SK-N-SH treated with all-trans-retinoic acid at 6 μM for 48 hours (cell line): ENCODE measurements around the gene HS6ST2.
A peak's percentile ranks its signal among the peaks of the same experiment; 100 is the strongest.

Experiments
- ATAC-seq: fragments of 200-7000 bp; cut with Tn5 transposase; 3 replicates; pipeline ENCODE4 v1.9.1; 2020; ENCODE audit warnings: mild to moderate bottlenecking, moderate library complexity
- ARNTL ChIP-seq: fragments of 450-650 bp; formaldehyde crosslinking; IDR thresholded peaks from 2 replicates; pipeline ENCODE4 v1.5.0; 2020; ENCODE audit warnings: low read depth, mild to moderate bottlenecking, moderate library complexity, borderline replicate concordance
- BACH2 ChIP-seq: fragments of 250-450 bp; sonication (Bioruptor Pico); IDR thresholded peaks from 2 replicates; pipeline ENCODE4 v1.9.0; 2021; ENCODE audit warnings: mild to moderate bottlenecking, borderline replicate concordance
- CREB5 ChIP-seq: fragments of 250-450 bp; sonication (Bioruptor Pico); IDR thresholded peaks from 2 replicates; pipeline ENCODE4 v1.5.1; 2020; ENCODE audit warnings: low read depth, mild to moderate bottlenecking, moderate library complexity
- CSDC2 ChIP-seq: fragments of 250-450 bp; sonication (Bioruptor Pico); IDR thresholded peaks from 2 replicates; pipeline ENCODE4 v1.5.0; 2020; ENCODE audit warnings: mild to moderate bottlenecking, moderate library complexity
- CSRNP3 ChIP-seq: fragments of 250-450 bp; sonication (Bioruptor Pico); IDR thresholded peaks from 2 replicates; pipeline ENCODE4 v1.5.1; 2021; ENCODE audit warnings: mild to moderate bottlenecking, moderate library complexity
- ESRRG ChIP-seq: fragments of 250-450 bp; sonication (Bioruptor Pico); IDR thresholded peaks from 2 replicates; pipeline ENCODE4 v1.6.1; 2021; ENCODE audit warnings: mild to moderate bottlenecking
- GLIS3 ChIP-seq: fragments of 250-450 bp; sonication (Bioruptor Pico); IDR thresholded peaks from 2 replicates; pipeline ENCODE4 v1.5.0; 2020; ENCODE audit warnings: mild to moderate bottlenecking, moderate library complexity
- ISL1 ChIP-seq: fragments of 250-450 bp; sonication (Bioruptor Pico); IDR thresholded peaks from 2 replicates; pipeline ENCODE4 v2.1.2; 2022; ENCODE audit warnings: mild to moderate bottlenecking, moderate library complexity
- OSR1 ChIP-seq: fragments of 250-450 bp; sonication (Bioruptor Pico); IDR thresholded peaks from 2 replicates; pipeline ENCODE4 v1.8.0; 2022; ENCODE audit warnings: moderate library complexity, mild to moderate bottlenecking, inconsistent platforms
- PATZ1 ChIP-seq: fragments of 250-450 bp; sonication (Bioruptor Pico); IDR thresholded peaks from 2 replicates; pipeline ENCODE4 v1.8.0; 2020; ENCODE audit warnings: mild to moderate bottlenecking, moderate library complexity, borderline replicate concordance
- POU6F1 ChIP-seq: fragments of 250-450 bp; sonication (Bioruptor Pico); IDR thresholded peaks from 2 replicates; pipeline ENCODE4 v1.8.0; 2021; ENCODE audit warnings: low read depth, mild to moderate bottlenecking, moderate library complexity, borderline replicate concordance
- PPARA ChIP-seq: fragments of 250-450 bp; sonication (Bioruptor Pico); IDR thresholded peaks from 2 replicates; pipeline ENCODE4 v1.5.0; 2020; ENCODE audit warnings: mild to moderate bottlenecking, borderline replicate concordance
- RARB ChIP-seq: fragments of 250-450 bp; sonication (Bioruptor Pico); IDR thresholded peaks from 2 replicates; pipeline ENCODE4 v1.8.0; 2021; ENCODE audit warnings: mild to moderate bottlenecking, moderate library complexity
- SNAI2 ChIP-seq: fragments of 250-450 bp; sonication (Bioruptor Pico); IDR thresholded peaks from 2 replicates; pipeline ENCODE4 v1.5.0; 2020; ENCODE audit warnings: mild to moderate bottlenecking, moderate library complexity
- TCF4 ChIP-seq: fragments of 250-450 bp; sonication (Bioruptor Pico); IDR thresholded peaks from 2 replicates; pipeline ENCODE4 v1.8.0; 2021; ENCODE audit warnings: mild to moderate bottlenecking, moderate library complexity, borderline replicate concordance
- TOX ChIP-seq: fragments of 250-450 bp; sonication (Bioruptor Pico); IDR thresholded peaks from 2 replicates; pipeline ENCODE4 v1.8.0; 2021; ENCODE audit warnings: mild to moderate bottlenecking, moderate library complexity, borderline replicate concordance
- TSHZ2 ChIP-seq: fragments of 250-450 bp; sonication (Bioruptor Pico); IDR thresholded peaks from 2 replicates; pipeline ENCODE4 v1.5.0; 2020; ENCODE audit warnings: mild to moderate bottlenecking, moderate library complexity
- ZC3H10 ChIP-seq: fragments of 250-450 bp; sonication (Bioruptor Pico); IDR thresholded peaks from 2 replicates; pipeline ENCODE4 v1.5.1; 2021; ENCODE audit warnings: mild to moderate bottlenecking, moderate library complexity
- ZFP3 ChIP-seq: fragments of 250-450 bp; sonication (Bioruptor Pico); IDR thresholded peaks from 2 replicates; pipeline ENCODE4 v1.5.0; 2020; ENCODE audit warnings: mild to moderate bottlenecking, moderate library complexity
- ZFP30 ChIP-seq: fragments of 450-650 bp; formaldehyde crosslinking; IDR thresholded peaks from 2 replicates; pipeline ENCODE4 v1.5.0; 2022; ENCODE audit warnings: mild to moderate bottlenecking, moderate library complexity
- ZNF565 ChIP-seq: fragments of 450-650 bp; formaldehyde crosslinking; conservative IDR thresholded peaks from 2 replicates; pipeline ENCODE4 v1.5.0; 2020; ENCODE audit warnings: low read depth, mild to moderate bottlenecking, moderate library complexity
- ZNF70 ChIP-seq: fragments of 450-650 bp; formaldehyde crosslinking; IDR thresholded peaks from 2 replicates; pipeline ENCODE4 v1.5.0; 2020; ENCODE audit warnings: mild to moderate bottlenecking, moderate library complexity
- ZNF8 ChIP-seq: fragments of 450-650 bp; formaldehyde crosslinking; IDR thresholded peaks from 2 replicates; pipeline ENCODE4 v1.5.0; 2020; ENCODE audit warnings: mild to moderate bottlenecking, moderate library complexity

The HS6ST2 gene

GRCh38 chrX:132984058-132984650, 25.7 kb upstream of the HS6ST2 start:
- TF ChIP-seq PATZ1 (CRISPR knock-in tag) (0 out of 2 replicates have a peak, but pooled peaks have one; percentile 18), ZFP3 (no peak), ZC3H10 (CRISPR knock-in tag) (no peak), ESRRG (peak; percentile 95; the same call in 1 of the 2 replicates), RARB (no peak), TOX (no peak), POU6F1 (CRISPR knock-in tag) (no peak; the same call in 1 of the 2 replicates), CSDC2 (CRISPR knock-in tag) (no peak), ZNF8 (CRISPR knock-in tag) (0 out of 2 replicates have a peak, but pooled peaks have one; percentile 53), ZNF70 (CRISPR knock-in tag) (peak; percentile 9; the same call in 1 of the 2 replicates), PPARA (peak; percentile 70; the same call in 1 of the 2 replicates), CSRNP3 (CRISPR knock-in tag) (peak; percentile 90), GLIS3 (CRISPR knock-in tag) (peak; percentile 93), ZNF565 (CRISPR knock-in tag) (peak; percentile 84; the same call in 1 of the 2 replicates), BACH2 (no peak), ZFP30 (CRISPR knock-in tag) (no peak), TSHZ2 (CRISPR knock-in tag) (peak; percentile 88), SNAI2 (peak; percentile 93; the same call in 1 of the 2 replicates), CREB5 (peak; percentile 93), ISL1 (CRISPR knock-in tag) (peak; percentile 99), ARNTL (CRISPR knock-in tag) (no peak), TCF4 (CRISPR knock-in tag) (peak; percentile 85; the same call in 1 of the 2 replicates), OSR1 (CRISPR knock-in tag) (no peak)
- ATAC-seq, result peak; percentile 44; the same call in 1 of the 3 replicates

GRCh38 chrX:132983496-132983895, 25.1 kb upstream of the HS6ST2 start:
- TF ChIP-seq TCF4 (CRISPR knock-in tag) (peak; percentile 35; the same call in 1 of the 2 replicates), ZFP30 (CRISPR knock-in tag) (no peak), ZNF70 (CRISPR knock-in tag) (peak; percentile 18; the same call in 1 of the 2 replicates)
- TF ChIP-seq, all 23 proteins: peak for 2
- ATAC-seq, result no peak; the same call in 2 of the 3 replicates
